ENCODE data around the gene CHRNA9.
"Not testable (repeated sequence)": the region's sequence is repeated elsewhere in the genome, so short reads cannot be mapped to it uniquely, and the experiment has no call there.

The CHRNA9 gene, protein sequence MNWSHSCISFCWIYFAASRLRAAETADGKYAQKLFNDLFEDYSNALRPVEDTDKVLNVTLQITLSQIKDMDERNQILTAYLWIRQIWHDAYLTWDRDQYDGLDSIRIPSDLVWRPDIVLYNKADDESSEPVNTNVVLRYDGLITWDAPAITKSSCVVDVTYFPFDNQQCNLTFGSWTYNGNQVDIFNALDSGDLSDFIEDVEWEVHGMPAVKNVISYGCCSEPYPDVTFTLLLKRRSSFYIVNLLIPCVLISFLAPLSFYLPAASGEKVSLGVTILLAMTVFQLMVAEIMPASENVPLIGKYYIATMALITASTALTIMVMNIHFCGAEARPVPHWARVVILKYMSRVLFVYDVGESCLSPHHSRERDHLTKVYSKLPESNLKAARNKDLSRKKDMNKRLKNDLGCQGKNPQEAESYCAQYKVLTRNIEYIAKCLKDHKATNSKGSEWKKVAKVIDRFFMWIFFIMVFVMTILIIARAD

DNA sequence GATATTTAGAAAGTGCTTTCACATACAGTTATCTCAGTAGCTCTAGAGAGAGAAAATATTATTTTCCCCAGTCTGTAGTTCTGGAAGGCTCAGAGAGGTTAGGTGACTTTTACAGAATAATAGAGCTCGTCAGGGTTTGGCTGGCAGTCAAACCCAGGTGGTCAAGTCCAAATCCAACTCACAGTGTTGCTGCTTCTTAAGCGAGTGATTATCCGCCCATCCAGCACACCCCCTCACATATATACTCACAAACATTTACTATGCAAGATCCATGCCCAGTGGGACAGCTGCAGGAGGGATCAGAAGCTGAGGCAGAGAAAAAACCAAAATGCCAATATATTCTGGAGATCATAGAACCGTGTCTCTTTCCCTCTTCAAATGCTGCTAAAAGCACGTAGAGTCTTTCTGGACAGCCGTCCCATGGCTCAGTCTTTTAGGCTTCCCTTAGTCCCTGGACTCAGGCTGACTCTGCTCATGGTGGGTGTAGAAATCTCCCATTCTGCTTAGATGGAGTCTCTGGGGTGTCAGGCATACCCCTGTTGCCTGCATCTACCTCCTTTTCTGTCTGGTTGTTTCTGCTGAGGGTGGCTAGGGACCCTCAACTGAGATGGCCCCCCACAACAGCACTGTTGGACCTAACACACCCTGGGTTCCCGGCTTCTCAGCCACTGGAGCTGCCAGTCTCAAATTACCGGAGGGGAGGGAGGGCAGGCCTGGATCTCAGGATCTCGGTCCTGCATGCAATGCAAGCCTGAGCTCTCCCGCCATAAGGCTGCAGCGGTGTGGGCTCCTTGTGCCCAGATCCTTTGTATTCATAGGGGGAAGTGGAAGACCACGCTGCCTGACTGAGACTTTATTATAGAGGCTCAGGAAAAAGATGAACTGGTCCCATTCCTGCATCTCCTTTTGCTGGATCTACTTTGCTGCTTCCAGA lies at the start of gene CHRNA9:
TSS of gene CHRNA9 (plus strand) at position 743 of the 934 bp plus-strand sequence. CDS start at position 878, 135 bp downstream.
- DNase-seq (ENCODE audit: low read depth, low spot score), result peak; percentile 63

DNA sequence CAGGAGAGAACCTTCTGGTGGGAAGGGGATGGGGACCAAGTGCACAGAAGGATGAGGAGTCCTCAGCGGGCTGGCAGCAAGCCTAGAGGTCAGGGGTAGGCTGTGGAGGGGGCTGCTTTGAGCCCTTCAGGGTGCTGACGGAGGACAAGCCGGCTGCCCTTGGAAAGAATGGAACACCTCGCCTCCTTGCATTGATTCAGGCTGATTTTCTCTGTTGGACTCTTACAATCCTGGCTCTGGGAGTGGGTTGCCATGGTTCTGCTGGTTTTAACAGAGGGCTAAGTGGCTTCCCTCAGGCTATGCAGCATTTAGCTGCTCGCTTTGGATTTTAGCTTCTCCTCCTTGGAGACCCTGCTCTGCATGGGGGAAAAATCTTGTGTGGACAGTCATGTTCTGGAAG lies 49.4 kb upstream of the CHRNA9 start:
- peak; percentile 51 for DNase-seq (ENCODE audit: low read depth, low spot score)

DNA sequence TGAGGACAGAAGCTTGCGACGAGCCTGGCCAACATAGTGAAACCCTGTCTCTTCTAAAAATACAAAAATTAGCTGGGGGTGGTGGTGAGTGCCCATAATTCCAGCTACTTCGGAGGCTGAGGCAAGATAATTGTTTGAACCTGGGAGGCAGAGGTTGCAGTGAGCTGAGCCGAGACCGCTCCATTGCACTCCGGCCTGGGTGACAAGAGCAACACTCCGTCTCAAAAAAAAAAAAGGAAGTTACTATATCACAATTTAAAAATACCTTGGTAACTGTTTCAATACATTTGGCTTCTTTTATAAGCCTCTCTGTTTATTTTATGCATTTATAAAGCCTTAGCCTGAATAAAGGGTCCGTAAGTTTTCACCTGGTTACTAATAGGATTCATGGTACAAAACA lies 46.6 kb upstream of the CHRNA9 start:
- DNase-seq (ENCODE audit: low read depth, low spot score), result no peak

DNA sequence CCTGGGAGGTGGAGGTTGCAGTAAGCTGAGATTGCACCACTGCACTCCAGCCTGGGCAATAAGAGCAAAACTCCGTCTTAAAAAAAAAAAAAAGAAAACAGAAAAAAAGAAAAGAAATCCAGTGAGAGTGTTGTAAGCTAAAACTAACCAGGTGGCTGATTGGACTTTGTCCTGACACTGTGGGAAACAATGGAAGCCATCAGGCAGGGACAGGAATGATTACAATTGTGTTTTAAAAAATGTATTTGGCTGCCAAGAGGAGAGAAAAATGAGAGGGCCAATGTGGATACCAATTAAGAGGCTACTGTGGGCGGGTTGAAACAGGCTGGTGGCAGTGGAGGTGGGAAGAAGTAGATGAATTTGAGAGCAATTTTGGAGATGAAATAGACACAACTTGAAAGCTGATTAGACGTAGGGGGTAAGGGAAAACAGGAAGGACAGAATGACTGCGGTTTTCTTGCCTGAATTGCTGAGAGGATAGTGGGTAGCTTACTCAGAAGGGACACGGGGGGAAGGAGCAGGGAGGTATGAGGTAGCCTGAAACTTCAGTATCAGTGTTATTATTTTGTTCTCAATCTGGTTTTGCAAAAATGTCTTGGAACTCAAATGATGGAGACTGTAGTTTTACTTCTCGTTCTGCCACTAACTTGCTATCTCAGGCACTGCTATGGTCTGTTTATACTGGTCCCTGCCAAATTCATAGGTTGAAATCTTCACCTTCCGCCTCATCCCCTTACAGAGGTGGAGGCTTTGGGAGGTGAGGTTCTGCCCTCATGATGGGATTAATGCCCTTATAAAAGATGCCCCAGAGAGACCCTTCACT lies 45.6 kb upstream of the CHRNA9 start:
- DNase-seq (ENCODE audit: low read depth, low spot score), result no peak

DNA sequence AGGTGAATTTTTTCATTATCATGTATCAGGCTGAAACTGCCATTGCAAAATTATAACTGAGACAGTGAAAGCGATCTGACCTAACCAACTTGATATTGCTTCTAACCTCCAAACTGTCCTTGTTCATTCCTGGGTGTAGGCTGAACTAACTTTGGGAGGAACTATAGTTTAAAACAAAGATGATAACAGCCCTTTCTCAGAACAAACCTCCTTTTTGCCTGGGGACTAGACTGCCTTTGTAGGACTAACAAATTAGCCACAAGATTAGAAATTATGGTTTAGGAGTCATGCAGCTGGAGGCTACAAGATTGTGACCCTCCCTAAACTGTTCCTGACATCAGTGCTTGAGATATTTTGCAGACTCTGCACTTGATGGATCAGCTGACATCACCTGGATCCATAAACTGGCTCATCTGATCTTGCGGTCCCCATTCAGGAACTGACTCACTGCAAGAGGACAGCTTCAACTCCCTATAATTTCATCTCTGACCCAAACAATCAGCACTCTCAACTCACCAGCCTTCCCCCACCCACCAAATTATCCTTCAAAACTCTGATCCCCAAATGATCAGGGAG lies 44.4 kb upstream of the CHRNA9 start:
- DNase-seq (ENCODE audit: low read depth, low spot score), result not testable (repeated sequence)

DNA sequence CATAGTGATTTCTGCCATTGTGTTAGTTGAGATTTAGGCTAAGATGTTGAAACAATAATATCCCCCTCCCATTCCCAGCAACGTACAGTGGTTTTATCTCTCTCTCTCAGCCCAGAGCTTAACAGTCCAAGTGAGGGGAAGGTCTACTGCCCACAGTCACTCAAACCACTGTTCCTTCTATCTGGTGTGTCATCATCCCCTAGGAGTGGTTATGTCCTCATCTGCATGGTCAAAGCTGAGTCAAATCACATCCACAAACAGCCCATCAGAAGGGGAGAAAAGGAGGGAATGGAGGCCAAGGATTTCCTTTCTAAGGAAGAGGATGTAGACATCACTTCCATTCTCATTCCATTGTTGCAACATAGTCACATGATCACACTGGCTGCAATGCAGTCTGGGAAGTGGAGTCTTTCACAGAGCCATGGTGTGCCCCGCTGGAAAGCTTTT lies 42.8 kb upstream of the CHRNA9 start:
- no peak for DNase-seq (ENCODE audit: low read depth, low spot score)

DNA sequence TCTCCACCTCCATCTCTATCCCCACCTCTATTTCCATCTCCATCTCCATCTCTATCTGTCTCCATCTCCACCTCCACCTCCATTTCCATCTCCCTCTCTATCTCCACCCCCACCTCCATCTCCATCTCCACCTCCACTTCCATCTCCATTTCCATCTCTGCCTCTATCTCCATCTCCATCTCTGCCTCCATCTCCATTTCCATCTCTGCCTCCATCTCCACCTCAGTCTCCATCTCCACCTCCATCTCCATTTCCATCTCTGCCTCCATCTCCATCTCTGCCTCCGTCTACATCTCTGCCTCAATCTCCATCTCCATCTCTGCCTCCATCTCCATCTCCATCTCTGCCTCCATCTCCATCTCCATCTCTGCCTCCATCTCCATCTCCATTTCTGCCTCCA lies 40.8 kb upstream of the CHRNA9 start:
- no peak for DNase-seq (ENCODE audit: low read depth, low spot score)

DNA sequence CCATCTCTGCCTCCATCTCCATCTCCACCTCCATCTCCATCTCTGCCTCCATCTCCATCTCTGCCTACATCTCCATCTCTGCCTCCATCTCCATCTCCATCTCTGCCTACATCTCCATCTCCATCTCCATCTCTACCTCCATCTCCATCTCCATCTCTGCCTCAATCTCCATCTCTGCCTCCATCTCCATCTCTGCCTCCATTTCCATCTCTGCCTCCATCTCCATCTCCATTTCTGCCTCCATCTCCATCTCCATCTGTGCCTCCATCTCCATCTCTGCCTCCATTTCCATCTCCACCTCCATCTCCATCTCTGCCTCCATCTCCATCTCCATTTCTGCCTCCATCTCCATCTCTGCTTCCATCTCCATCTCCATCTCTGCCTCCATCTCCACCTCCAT lies 40.1 kb upstream of the CHRNA9 start:
- DNase-seq (ENCODE audit: low read depth, low spot score), result not testable (repeated sequence)

DNA sequence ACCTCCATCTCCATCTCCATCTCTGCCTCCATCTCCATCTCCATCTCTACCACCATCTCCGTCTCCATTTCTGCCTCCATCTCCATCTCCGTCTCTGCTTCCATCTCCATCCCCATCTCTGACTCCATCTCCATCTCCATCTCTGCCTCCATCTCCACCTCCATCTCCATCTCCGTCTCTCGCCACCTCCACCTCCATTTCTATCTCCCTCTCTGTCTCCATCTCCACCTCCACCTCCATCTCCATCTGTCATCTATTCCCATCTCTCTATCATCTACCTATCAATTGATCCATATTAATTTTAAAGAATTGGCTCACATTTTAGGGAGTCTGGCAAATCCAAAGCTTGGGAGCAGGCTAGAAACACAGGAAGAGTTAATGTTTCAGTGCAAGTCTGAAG lies 39.6 kb upstream of the CHRNA9 start:
- DNase-seq (ENCODE audit: low read depth, low spot score), result no peak

DNA sequence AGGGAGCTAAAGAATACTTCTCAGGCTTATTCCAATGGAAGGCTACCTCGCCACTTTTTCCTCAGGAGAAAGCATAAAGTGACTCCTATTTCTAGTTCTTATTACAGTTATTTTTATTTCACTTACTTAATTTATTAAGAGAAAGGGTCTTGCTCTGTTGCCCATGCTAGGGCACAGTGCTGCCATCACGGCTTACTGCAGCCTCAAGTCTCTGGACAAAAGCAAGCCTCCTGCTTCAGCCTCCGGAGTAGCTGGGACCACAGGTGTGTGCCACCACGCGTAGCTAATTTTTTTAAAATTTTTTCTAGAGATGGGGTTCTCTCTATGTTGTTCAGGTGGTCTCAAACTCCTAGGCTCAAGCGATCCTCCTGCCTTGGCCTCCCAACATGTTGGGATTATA lies 36.0 kb upstream of the CHRNA9 start:
- no peak for DNase-seq (ENCODE audit: low read depth, low spot score)

DNA sequence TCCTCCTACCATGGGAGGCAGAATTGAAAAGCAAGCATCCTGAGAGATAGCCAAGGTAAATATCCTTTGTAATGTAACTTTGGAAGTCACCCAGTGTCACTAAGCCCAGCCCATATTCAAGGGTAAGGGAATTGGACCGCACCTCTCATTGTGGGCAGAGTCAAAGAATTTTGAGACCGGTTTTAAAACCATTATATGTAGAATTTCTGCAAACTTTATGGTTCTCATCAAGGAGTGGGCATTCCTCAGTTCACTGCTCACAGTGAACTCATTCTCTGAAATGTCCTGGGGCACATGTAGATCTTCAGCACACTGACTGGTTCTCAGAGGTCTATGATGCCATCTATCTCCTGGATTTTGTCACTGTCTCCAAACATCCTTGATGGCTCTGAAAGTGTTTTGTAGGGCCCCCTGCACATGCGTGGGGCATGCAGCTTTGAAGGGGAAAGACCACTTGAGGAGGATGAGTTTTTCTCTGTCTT lies 35.3 kb upstream of the CHRNA9 start:
- no peak for DNase-seq (ENCODE audit: low read depth, low spot score)

DNA sequence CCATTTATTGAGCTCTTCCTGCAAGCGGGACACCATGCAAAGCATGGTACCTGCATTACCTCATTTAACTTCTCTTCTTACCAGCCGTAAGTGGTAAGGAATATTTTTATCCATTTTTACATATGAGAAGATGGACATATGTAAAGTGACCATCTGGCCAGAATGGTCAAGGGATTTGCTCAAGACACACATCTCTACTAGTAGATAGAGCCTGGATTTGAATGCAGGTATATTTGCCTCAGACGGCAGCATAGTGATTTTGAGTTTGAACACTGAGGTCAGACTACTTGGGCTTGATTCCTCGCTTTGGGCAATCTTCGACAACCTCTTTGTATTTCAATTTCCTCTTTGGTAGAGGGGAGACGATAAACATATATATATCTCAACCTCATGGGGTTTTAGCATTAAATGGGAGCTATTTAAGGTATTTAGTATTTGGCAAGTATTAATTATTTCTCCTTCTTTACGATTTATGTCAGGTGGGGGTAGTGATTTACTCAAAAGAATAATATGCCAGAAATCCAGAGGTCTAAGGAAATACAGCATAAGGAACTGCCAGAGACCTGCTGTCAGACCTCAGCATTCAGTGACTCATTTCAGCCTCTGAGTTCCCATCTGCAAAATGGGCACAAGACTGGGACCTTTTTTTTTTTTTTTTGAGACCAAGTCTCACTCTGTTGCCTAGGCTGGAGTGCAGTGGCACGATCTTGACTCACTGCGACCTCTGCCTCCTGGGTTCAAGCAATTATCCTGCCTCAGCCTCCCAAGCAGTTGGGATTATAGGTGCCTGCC lies 34.6 kb upstream of the CHRNA9 start:
- DNase-seq (ENCODE audit: low read depth, low spot score), result no peak

DNA sequence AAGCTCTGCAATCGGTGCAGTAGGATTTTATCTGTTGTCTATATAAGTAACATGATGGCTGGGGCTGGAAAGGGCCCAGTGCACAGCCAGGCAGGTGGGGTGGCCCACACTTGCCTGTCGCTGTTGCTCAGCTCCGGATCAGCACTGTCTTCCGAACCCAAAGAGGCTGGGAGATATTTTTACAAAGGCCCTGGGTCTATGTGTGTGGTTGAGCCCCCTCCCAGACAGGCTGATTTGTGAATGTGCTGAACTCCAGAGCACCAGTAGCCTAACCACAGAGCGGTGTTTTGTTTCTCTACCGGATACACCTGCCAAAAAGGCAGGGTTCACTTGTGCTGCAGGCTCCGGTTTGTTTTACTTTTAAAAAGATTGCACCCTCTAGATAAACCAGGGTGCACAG lies 33.5 kb upstream of the CHRNA9 start:
- DNase-seq (ENCODE audit: low read depth, low spot score), result no peak

DNA sequence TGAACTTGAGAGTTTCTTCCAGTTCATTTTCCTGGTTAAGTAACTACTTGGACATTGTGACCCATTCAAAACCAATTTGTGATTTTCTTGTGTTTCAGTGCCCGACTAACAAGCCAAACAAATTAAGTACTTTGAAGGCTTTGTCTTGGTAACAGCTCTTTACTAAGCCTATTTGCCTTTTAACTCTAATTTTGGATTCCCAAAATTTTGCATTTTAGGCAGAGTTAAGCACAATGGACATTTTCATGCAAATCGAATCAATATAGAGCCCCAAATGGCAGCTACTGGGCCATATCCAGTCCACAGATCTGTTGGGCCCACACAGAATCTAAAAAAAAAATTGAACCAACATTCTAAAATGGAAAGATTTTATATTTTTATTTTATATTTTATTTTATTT lies 31.4 kb upstream of the CHRNA9 start:
- DNase-seq (ENCODE audit: low read depth, low spot score), result no peak

DNA sequence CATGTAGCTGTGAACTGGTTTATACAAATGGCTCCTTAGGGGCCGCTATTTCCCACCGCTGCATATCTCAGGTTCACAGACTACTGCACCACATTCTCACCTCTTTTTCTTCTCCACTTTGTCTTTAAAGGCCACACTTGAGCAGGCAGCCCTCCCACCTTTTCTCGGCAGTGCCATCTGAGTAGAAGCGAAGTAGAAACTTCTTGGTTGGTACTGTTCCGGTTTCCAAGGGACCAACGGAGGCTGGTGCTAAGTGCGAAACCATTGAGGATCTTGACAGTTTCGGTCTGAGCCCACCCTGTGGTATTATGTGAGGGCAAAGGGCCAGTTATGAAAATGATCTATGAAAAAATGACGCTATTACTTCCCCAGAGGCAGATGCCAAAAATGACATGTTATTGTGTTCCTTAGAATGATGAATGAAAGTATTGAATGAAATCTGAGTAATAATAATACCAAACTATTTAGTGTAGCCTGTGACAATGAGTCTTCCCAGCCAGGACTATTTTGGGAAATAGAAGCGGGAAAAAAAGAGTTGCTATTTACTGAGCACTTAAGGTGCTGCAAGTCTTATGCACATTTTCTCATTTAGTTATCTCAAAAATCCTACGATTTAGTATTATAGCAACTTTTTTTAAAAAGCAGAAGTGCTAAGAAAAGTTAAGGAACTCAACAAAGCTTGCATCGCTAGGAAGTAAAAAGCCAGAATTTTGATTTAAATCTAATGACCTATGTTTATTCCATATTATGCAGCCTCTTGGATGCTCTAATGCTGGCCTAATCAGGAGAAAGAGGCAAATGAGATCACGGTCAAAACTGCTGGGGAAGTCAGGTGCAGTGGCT lies 29.6 kb upstream of the CHRNA9 start:
- DNase-seq (ENCODE audit: low read depth, low spot score), result no peak

DNA sequence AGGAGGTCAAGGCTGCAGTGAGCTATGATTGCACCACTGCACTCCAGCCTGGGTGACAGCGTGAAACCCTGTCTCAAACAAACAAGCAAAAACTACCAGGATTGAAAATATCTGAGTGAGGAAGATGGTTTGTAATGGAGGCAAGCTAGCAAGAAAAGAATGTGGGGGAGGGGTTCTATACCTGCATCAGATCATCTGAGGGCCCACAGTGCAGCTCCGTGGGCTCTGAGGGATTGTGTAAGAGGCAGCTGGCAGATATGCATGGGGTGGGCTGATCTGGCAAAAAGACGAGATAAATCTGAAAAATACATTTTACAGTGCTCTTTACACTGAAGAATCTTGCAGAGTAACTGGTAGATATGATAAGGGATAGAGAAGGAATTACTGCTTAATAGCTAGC lies 28.9 kb upstream of the CHRNA9 start:
- no peak for DNase-seq (ENCODE audit: low read depth, low spot score)

DNA sequence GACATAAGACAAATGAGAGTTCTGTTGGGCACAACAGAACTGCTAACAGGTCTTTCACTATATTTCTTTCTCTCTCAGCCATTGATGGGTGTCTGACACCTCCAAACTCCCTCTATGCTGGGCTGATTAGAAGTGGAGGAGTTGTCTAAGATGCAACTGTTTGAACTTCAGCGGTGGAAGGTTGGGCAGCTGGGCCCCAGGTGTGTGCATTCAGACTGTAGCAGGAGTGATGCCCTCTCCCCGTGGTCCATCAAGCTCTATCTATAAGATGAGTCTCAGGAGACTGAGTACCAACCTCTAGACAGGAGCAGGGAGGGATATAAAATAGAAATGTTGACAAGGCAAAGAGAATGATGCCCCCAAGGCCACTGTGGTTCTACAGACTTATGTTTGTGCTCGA lies 28.2 kb upstream of the CHRNA9 start:
- no peak for DNase-seq (ENCODE audit: low read depth, low spot score)

DNA sequence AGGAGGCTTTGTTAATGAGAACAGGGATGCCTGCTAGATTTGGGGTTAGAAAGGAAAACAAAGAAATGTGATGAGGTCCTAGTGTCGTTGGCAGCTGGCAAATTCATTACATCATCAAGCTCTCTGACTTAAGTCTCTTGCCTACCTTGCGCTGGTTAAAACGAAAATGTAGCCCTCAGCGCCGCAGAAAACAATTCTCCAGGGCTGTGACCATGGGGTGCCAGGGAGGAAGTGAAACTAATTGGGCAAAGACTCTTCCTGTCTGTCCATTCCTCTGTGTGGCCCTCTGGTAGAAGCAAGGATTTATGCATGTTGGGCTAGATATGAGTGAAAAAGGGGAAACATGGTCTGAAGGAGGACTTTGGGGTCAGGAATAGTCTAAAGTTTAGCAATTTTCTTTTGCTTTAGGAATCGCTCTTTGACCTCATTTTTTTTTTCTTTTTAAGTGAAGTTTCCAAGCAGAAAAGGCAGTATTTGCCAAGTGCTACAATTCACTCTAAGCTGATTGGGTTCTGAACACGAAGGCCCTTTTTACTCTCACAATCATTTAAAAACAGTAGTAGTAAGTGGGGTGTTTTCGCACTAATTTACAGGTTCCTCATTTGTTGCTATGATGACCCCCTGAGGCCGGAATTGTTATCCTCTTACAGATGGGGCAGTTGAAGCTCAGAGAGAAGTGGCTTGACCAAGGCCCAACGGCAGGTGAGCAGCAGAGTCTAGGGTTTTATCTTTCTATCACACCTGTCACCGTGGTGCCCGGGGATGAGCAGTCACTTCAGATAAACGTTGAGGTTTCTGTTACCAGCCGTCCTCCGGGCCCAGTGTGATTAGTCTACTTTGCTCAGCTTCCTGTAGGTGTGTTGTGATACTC lies 27.3 kb upstream of the CHRNA9 start:
- DNase-seq (ENCODE audit: low read depth, low spot score), result peak; percentile 26

All from ELF-1 (cell line).